Neural progenitor cell (in vitro differentiated cells): Measurements from ENCODE around the gene C6orf120. TPM values are rescaled to one million over a fixed set of nuclear protein-coding genes. Genes with fewer than 3 reads are reported as not detected.

Experiments
- DNase-seq: peaks from one replicate; pipeline ENCODE4 v3.0.0-alpha.2; 2016; ENCODE audit warnings: low spot score
- H2AFZ ChIP-seq: fragments of 200-600 bp; sonication (generic); replicated peaks from 2 replicates; pipeline ENCODE4 v1.6.1; 2016; ENCODE audit warnings: antibody characterized with exemption
- H3F3A ChIP-seq: fragments of 200-600 bp; sonication (generic); 2 replicates; pipeline ENCODE4 v1.6.1; 2016; ENCODE audit warnings: antibody characterized with exemption, low read depth
- H3K27ac ChIP-seq: fragments of 200-600 bp; sonication (generic); 2 replicates; pipeline ENCODE4 v1.5.1; 2016; ENCODE audit warnings: mild to moderate bottlenecking
- H3K27me3 ChIP-seq: fragments of 200-600 bp; sonication (generic); 2 replicates; pipeline ENCODE4 v1.6.1; 2016; ENCODE audit warnings: mild to moderate bottlenecking, moderate library complexity
- H3K36me3 ChIP-seq: fragments of 200-600 bp; sonication (generic); 2 replicates; pipeline ENCODE4 v1.5.1; 2016
- H3K4me1 ChIP-seq: fragments of 200-600 bp; sonication (generic); 2 replicates; pipeline ENCODE4 v1.6.1; 2016; ENCODE audit warnings: mixed run types
- H3K4me2 ChIP-seq: fragments of 200-600 bp; sonication (generic); 2 replicates; pipeline ENCODE4 v1.6.1; 2016
- H3K4me3 ChIP-seq: fragments of 200-600 bp; sonication (generic); 2 replicates; pipeline ENCODE4 v1.5.1; 2016
- H3K79me2 ChIP-seq: fragments of 200-600 bp; sonication (generic); 2 replicates; pipeline ENCODE4 v1.6.1; 2016; ENCODE audit warnings: low read depth
- H3K9ac ChIP-seq: fragments of 200-600 bp; sonication (generic); 2 replicates; pipeline ENCODE4 v1.6.1; 2016
- H3K9me3 ChIP-seq: fragments of 200-600 bp; sonication (generic); 2 replicates; pipeline ENCODE4 v1.5.1; 2016; ENCODE audit warnings: low read depth
- H4K20me1 ChIP-seq: fragments of 200-600 bp; sonication (generic); 2 replicates; pipeline ENCODE4 v1.6.1; 2016; ENCODE audit warnings: low read depth
- H3K27ac Mint-ChIP-seq: 3 replicates; pipeline ENCODE4 v1.8.0; 2021; ENCODE audit warnings: mixed read lengths
- H3K27me3 Mint-ChIP-seq: 2 replicates; pipeline ENCODE4 v1.8.0; 2022; ENCODE audit warnings: low read depth, mild to moderate bottlenecking, inconsistent platforms, moderate library complexity, mixed read lengths; ENCODE audit not compliant: insufficient read depth
- H3K36me3 Mint-ChIP-seq: 3 replicates; pipeline ENCODE4 v1.8.0; 2021; ENCODE audit warnings: mixed read lengths
- H3K4me1 Mint-ChIP-seq: 3 replicates; pipeline ENCODE4 v1.8.0; 2021; ENCODE audit warnings: mixed read lengths
- H3K4me3 Mint-ChIP-seq: 3 replicates; pipeline ENCODE4 v1.8.0; 2021; ENCODE audit warnings: mild to moderate bottlenecking, moderate library complexity, mixed read lengths
- H3K9me3 Mint-ChIP-seq: 3 replicates; pipeline ENCODE4 v1.8.0; 2020; ENCODE audit warnings: mixed read lengths
- CTCF ChIP-seq: fragments of 200-600 bp; sonication (generic); IDR thresholded peaks from 2 replicates; pipeline ENCODE4 v1.5.1; 2017; ENCODE audit warnings: antibody characterized with exemption, mild to moderate bottlenecking
- EZH2 ChIP-seq: fragments of 200-600 bp; sonication (generic); IDR thresholded peaks from 2 replicates; pipeline ENCODE4 v1.6.1; 2017; ENCODE audit warnings: antibody characterized with exemption, mild to moderate bottlenecking, moderate library complexity
- EZH2phosphoT487 ChIP-seq: fragments of 200-600 bp; sonication (generic); IDR thresholded peaks from 2 replicates; pipeline ENCODE4 v1.6.1; 2017; ENCODE audit warnings: antibody characterized with exemption
- total RNA-seq: library from RNA; depleted of rRNA; stranded (reverse); fragments of >200 nt; gene quantifications from 2 replicates; pipeline ENCODE4 v1.2.3, GENCODE V29; 2015; ENCODE audit warnings: low replicate concordance

C6orf120 gene
- total RNA-seq, 1 donor from 2014 or later = 38.8 TPM

- Histone ChIP-seq H3K9me3 (no peaks in the 10 kb centered on the region), H4K20me1 (no peaks in the 10 kb centered on the region), H3K4me1 (no peaks in the 10 kb centered on the region), H3F3A (no peaks in the 10 kb centered on the region), H3K79me2 (no peaks in the 10 kb centered on the region), H3K36me3 (no peaks in the 10 kb centered on the region), H3K9ac (no peak overlapping the region), H2AFZ (no peak overlapping the region), H3K4me2 (no peak overlapping the region), H3K27ac (no peak overlapping the region), H3K27me3 (no peaks in the 10 kb centered on the region), H3K4me3 (no peak overlapping the region)
- H3K36me3 Mint-ChIP-seq = peaks cover 38% of the 10 kb centered on the region
- H3K27me3 Mint-ChIP-seq = peaks cover 2% of the 10 kb centered on the region
- H3K9me3 Mint-ChIP-seq = no peaks in the 10 kb centered on the region
- H3K27ac Mint-ChIP-seq = peak overlapping the region; percentile 88
- DNase-seq = no peak
- peak overlapping the region; percentile 81 for H3K4me3 Mint-ChIP-seq
- H3K4me1 Mint-ChIP-seq = peaks cover 19% of the 10 kb centered on the region
- no peak for TF ChIP-seq CTCF
- no peak for TF ChIP-seq EZH2phosphoT487
- TF ChIP-seq EZH2 = no peak
Observed at GRCh38 chr6:169654598-169655391, 47.1 kb upstream of the C6orf120 start.

- Histone ChIP-seq H3K79me2 (no peaks in the 10 kb centered on the region), H3K4me2 (no peak overlapping the region), H4K20me1 (no peaks in the 10 kb centered on the region), H2AFZ (no peak overlapping the region), H3K36me3 (no peaks in the 10 kb centered on the region), H3K27ac (no peak overlapping the region), H3K4me3 (no peak overlapping the region), H3K27me3 (no peaks in the 10 kb centered on the region), H3K4me1 (no peaks in the 10 kb centered on the region), H3K9ac (no peak overlapping the region), H3K9me3 (no peaks in the 10 kb centered on the region), H3F3A (no peaks in the 10 kb centered on the region)
- peaks cover 19% of the 10 kb centered on the region for H3K4me1 Mint-ChIP-seq
- H3K36me3 Mint-ChIP-seq = peaks cover 39% of the 10 kb centered on the region
- DNase-seq = no peak
- peak overlapping the region; percentile 78 for H3K27ac Mint-ChIP-seq
- H3K27me3 Mint-ChIP-seq = no peaks in the 10 kb centered on the region
- peak overlapping the region; percentile 44 for H3K4me3 Mint-ChIP-seq
- H3K9me3 Mint-ChIP-seq = no peaks in the 10 kb centered on the region
- TF ChIP-seq EZH2 (no peak), EZH2phosphoT487 (no peak), CTCF (no peak)
Observed at GRCh38 chr6:169656546-169657283, 45.2 kb upstream of the C6orf120 start.

- Mint-ChIP-seq H3K27me3 (no peaks in the 10 kb centered on the region), H3K9me3 (no peaks in the 10 kb centered on the region), H3K27ac (peak overlapping the region; percentile 78), H3K36me3 (peaks cover 36% of the 10 kb centered on the region), H3K4me1 (peaks cover 19% of the 10 kb centered on the region), H3K4me3 (no peak overlapping the region)
- no peak overlapping the region for H2AFZ ChIP-seq
- DNase-seq = no peak
- no peaks in the 10 kb centered on the region for H4K20me1 ChIP-seq
- no peaks in the 10 kb centered on the region for H3K4me1 ChIP-seq
- H3K79me2 ChIP-seq = no peaks in the 10 kb centered on the region
- H3K4me3 ChIP-seq = no peak overlapping the region
- H3K27me3 ChIP-seq = no peaks in the 10 kb centered on the region
- TF ChIP-seq EZH2phosphoT487 = no peak
- no peaks in the 10 kb centered on the region for H3F3A ChIP-seq
- no peak overlapping the region for H3K9ac ChIP-seq
- no peak overlapping the region for H3K4me2 ChIP-seq
- no peaks in the 10 kb centered on the region for H3K36me3 ChIP-seq
- H3K27ac ChIP-seq = no peak overlapping the region
- H3K9me3 ChIP-seq = no peaks in the 10 kb centered on the region
Observed at GRCh38 chr6:169657284-169657610, 44.7 kb upstream of the C6orf120 start.
